Breast epithelium (tissue), 4 donors: ENCODE data around the gene PATJ. TPM values are rescaled to one million over a fixed set of nuclear protein-coding genes. Genes with fewer than 3 reads are reported as not detected.
"Not testable (repeated sequence)": the region's sequence is repeated elsewhere in the genome, so short reads cannot be mapped to it uniquely, and the experiment has no call there.

Experiments
- DNase-seq, 2 donors: peaks; one replicate each; pipeline ENCODE4 v3.0.0-alpha.2; 2019; ENCODE audit warnings: low spot score in 2 of 2
- H3K27ac ChIP-seq, 2 donors: fragments of 200-600 bp; sonication (generic) in 1 of 2; one replicate each; pipeline ENCODE4 v1.5.1; 2016 to 2019; ENCODE audit warnings: mild to moderate bottlenecking in 1 of 2
- H3K27me3 ChIP-seq, 2 donors: fragments of 200-600 bp; sonication (generic) in 1 of 2; one replicate each; pipeline versions ENCODE4 v1.5.1 to v1.6.0; 2017 to 2019; ENCODE audit warnings: control low read depth in 1 of 2, mild to moderate bottlenecking in 1 of 2
- H3K36me3 ChIP-seq: fragments of 200-600 bp; one replicate; pipeline ENCODE4 v1.5.1; 2019
- H3K4me1 ChIP-seq, 2 donors: fragments of 200-600 bp; sonication (generic); one replicate each; pipeline ENCODE4 v1.5.1; 2016 to 2019; ENCODE audit warnings: control low read depth in 1 of 2
- H3K4me3 ChIP-seq, 3 donors: fragments of 200-600 bp; sonication (generic); 1 replicate in 2 of 3; 2 replicates in 1 of 3; pipeline ENCODE4 v1.5.1; 2016 to 2019; ENCODE audit warnings: mild to moderate bottlenecking in 3 of 3, moderate library complexity in 2 of 3
- H3K9me3 ChIP-seq, 2 donors: fragments of 200-600 bp; sonication (generic) in 1 of 2; one replicate each; pipeline ENCODE4 v1.5.1; 2016 to 2019; ENCODE audit warnings: control low read depth in 1 of 2
- CTCF ChIP-seq, 3 donors: fragments of 450-650 bp; IDR thresholded peaks; one replicate each; pipeline ENCODE4 v1.5.1; 2016 to 2017; ENCODE audit warnings: antibody characterized with exemption in 3 of 3, mild to moderate bottlenecking in 3 of 3, moderate library complexity in 3 of 3
- POLR2A ChIP-seq: fragments of 450-650 bp; IDR thresholded peaks from one replicate; pipeline ENCODE4 v1.6.1; 2016; ENCODE audit warnings: antibody characterized with exemption, mild to moderate bottlenecking, moderate library complexity
- POLR2AphosphoS5 ChIP-seq, 3 donors: sonication (generic); formaldehyde crosslinking; IDR thresholded peaks; one replicate each; pipeline ENCODE4 v1.6.1; 2017; ENCODE audit warnings: antibody characterized with exemption in 3 of 3
- intact Hi-C: fragments of 100-400 bp; cut with DNase I; formaldehyde crosslinking; loops from one replicate; pipeline ENCODE4 v1.15.1; 2023; ENCODE audit warnings: low total_unique reads
- total RNA-seq, 3 donors: library from RNA; depleted of rRNA; stranded (reverse); fragments of >200 nt; gene quantifications; one replicate each; pipeline ENCODE4 v1.1.0, GENCODE V29; 2016

PATJ gene
- total RNA-seq, 3 donors from 2014 or later: 20.8 to 193 (median 129) TPM

GRCh38 chr1:61936839-61937238 lies 194.6 kb downstream of the PATJ start:
- no peak for DNase-seq
- no peaks in the 10 kb centered on the region for H3K4me1 ChIP-seq
- no peak overlapping the region for H3K4me3 ChIP-seq
- no peak overlapping the region for H3K27ac ChIP-seq
- no peaks in the 10 kb centered on the region for H3K27me3 ChIP-seq
- H3K9me3 ChIP-seq: no peaks in the 10 kb centered on the region
- TF ChIP-seq CTCF (IDR thresholded peaks at IDR 0.05): no peak
- no peak for TF ChIP-seq POLR2AphosphoS5 (IDR thresholded peaks at IDR 0.05)
- TF ChIP-seq POLR2A: no peak
- intact Hi-C loops: no loop called here
- H3K36me3 ChIP-seq: no peaks in the 10 kb centered on the region

GRCh38 chr1:61941794-61942193 lies 199.5 kb downstream of the PATJ start:
- Histone ChIP-seq H3K27ac (no peak overlapping the region), H3K36me3 (no peaks in the 10 kb centered on the region), H3K4me1 (no peaks in the 10 kb centered on the region), H3K27me3 (no peaks in the 10 kb centered on the region), H3K4me3 (no peak overlapping the region), H3K9me3 (no peaks in the 10 kb centered on the region)
- intact Hi-C loops: no loop called here
- no peak for DNase-seq
- TF ChIP-seq CTCF (IDR thresholded peaks at IDR 0.05) (no peak), POLR2AphosphoS5 (IDR thresholded peaks at IDR 0.05) (no peak), POLR2A (no peak)

- no peak overlapping the region for H3K27ac ChIP-seq
- intact Hi-C loops: no loop called here
These were observed 200.6 kb downstream of the PATJ start for GRCh38 chr1:61942856-61943255.

GRCh38 chr1:61948685-61949084 lies 206.4 kb downstream of the PATJ start:
- H3K4me1 ChIP-seq, H3K27ac ChIP-seq, DNase-seq, H3K9me3 ChIP-seq, H3K4me3 ChIP-seq, intact Hi-C loops, H3K27me3 ChIP-seq, H3K36me3 ChIP-seq: not testable (repeated sequence)

More at GRCh38 chr1:61942856-61943255, 200.6 kb downstream of the PATJ start:
- DNase-seq: no peak
- Histone ChIP-seq H3K27me3 (no peaks in the 10 kb centered on the region), H3K4me1 (no peaks in the 10 kb centered on the region), H3K9me3 (no peaks in the 10 kb centered on the region), H3K36me3 (no peaks in the 10 kb centered on the region), H3K4me3 (no peak overlapping the region)
- TF ChIP-seq POLR2A (no peak), POLR2AphosphoS5 (IDR thresholded peaks at IDR 0.05) (no peak), CTCF (IDR thresholded peaks at IDR 0.05) (no peak)

GRCh38 chr1:61950418-61950817 lies 208.1 kb downstream of the PATJ start:
- Histone ChIP-seq H3K9me3 (no peaks in the 10 kb centered on the region), H3K27me3 (no peaks in the 10 kb centered on the region), H3K4me3 (no peak overlapping the region), H3K27ac (no peak overlapping the region), H3K36me3 (no peaks in the 10 kb centered on the region), H3K4me1 (no peaks in the 10 kb centered on the region)
- no peak for DNase-seq
- intact Hi-C loops: no loop called here
- TF ChIP-seq CTCF (IDR thresholded peaks at IDR 0.05) (no peak), POLR2A (no peak), POLR2AphosphoS5 (IDR thresholded peaks at IDR 0.05) (no peak)
